NOMO-1 treated with DMSO at 0.1 percent for 48 hours (cell line): ENCODE measurements around the gene GCKR.

Source experiments
- DNase-seq: peaks from one replicate; lab custom pipeline; 2025; ENCODE audit not compliant: unreplicated experiment; lab: John Stamatoyannopoulos, UW

The GCKR gene

GRCh38 chr2:27496357-27497287, at the start of gene GCKR:
TSS of gene GCKR (plus strand) at chr2:27496839. CDS start at chr2:27496905, 66 bp downstream.
- DNase-seq: no peak

- DNase-seq: no peak
Observed at GRCh38 chr2:27448381-27448780, 48.3 kb upstream of the GCKR start.

GRCh38 chr2:27451095-27451494, 45.5 kb upstream of the GCKR start:
- DNase-seq: no peak

GRCh38 chr2:27453968-27454367, 42.7 kb upstream of the GCKR start:
- no peak for DNase-seq

GRCh38 chr2:27461118-27461517, 35.5 kb upstream of the GCKR start:
- no peak for DNase-seq

GRCh38 chr2:27464443-27464842, 32.2 kb upstream of the GCKR start:
- DNase-seq: no peak

- DNase-seq: no peak
Observed at GRCh38 chr2:27471961-27472360, 24.7 kb upstream of the GCKR start.

GRCh38 chr2:27485496-27485895, 11.1 kb upstream of the GCKR start:
- DNase-seq: no peak

- DNase-seq: no peak
Observed at GRCh38 chr2:27489118-27489497, 7.5 kb upstream of the GCKR start.

- DNase-seq: peak; percentile 99
Observed at GRCh38 chr2:27489498-27490397, 6.9 kb upstream of the GCKR start, which contains the start of gene IFT172. TSS of gene IFT172 (minus strand) at chr2:27489743. CDS start at chr2:27489653, 90 bp downstream.

- DNase-seq: no peak
Observed at GRCh38 chr2:27492557-27492956, 4.1 kb upstream of the GCKR start.

- DNase-seq: no peak
Observed at GRCh38 chr2:27493948-27494283, 2.7 kb upstream of the GCKR start.

GRCh38 chr2:27494284-27494943, 2.2 kb upstream of the GCKR start:
- no peak for DNase-seq

GRCh38 chr2:27494944-27495554, 1.6 kb upstream of the GCKR start, which contains the start of gene FNDC4:
TSS of gene FNDC4 (minus strand) at chr2:27495200. CDS start at chr2:27494679, 521 bp downstream.
- DNase-seq: no peak

GRCh38 chr2:27495840-27496356, 741 bp upstream of the GCKR start:
- no peak for DNase-seq

- DNase-seq: no peak
Observed at GRCh38 chr2:27497288-27497627, 619 bp downstream of the GCKR start.

- no peak for DNase-seq
Observed at GRCh38 chr2:27498975-27499374, 2.3 kb downstream of the GCKR start.

GRCh38 chr2:27501042-27501441, 4.4 kb downstream of the GCKR start:
- DNase-seq: no peak

GRCh38 chr2:27502142-27502541, 5.5 kb downstream of the GCKR start:
- DNase-seq: no peak

- DNase-seq: no peak
Observed at GRCh38 chr2:27506587-27506986, 9.9 kb downstream of the GCKR start.

GRCh38 chr2:27507293-27507692, 10.7 kb downstream of the GCKR start:
- no peak for DNase-seq
